ENCODE measurements around the gene GRIK2. TPM values are rescaled to one million over a fixed set of nuclear protein-coding genes. Genes with fewer than 3 reads are reported as not detected.

Gene GRIK2
- total RNA-seq, 3 donors from 2014 or later, result 1.3 to 1.8 (median 1.5) TPM

DNA sequence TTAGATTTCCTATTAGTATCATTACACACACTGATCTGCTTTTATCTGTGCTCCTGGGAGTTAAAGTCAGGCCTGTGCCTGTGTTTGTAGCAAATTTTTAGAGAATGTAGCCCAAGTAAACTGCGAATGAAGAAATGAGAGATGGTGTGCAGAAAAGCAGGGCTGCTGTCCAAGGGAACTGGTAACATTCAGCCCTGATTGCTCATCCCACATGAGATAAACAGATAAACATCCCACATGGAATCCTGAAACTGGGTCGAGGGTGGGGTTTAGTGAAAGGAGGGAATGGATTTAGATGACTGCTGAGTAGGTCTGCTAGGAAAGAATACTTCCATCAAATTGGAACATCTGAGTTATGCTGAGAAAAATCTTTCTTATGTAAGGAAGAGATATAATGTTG lies 69.1 kb downstream of the GRIK2 start:
- Histone ChIP-seq H3K9me3 (no peaks in the 10 kb centered on the region), H3K4me3 (no peak overlapping the region), H3K4me1 (ENCODE audit: low read depth) (no peaks in the 10 kb centered on the region), H3K36me3 (ENCODE audit: low read depth) (no peaks in the 10 kb centered on the region)
- TF ChIP-seq, protein P1, sequence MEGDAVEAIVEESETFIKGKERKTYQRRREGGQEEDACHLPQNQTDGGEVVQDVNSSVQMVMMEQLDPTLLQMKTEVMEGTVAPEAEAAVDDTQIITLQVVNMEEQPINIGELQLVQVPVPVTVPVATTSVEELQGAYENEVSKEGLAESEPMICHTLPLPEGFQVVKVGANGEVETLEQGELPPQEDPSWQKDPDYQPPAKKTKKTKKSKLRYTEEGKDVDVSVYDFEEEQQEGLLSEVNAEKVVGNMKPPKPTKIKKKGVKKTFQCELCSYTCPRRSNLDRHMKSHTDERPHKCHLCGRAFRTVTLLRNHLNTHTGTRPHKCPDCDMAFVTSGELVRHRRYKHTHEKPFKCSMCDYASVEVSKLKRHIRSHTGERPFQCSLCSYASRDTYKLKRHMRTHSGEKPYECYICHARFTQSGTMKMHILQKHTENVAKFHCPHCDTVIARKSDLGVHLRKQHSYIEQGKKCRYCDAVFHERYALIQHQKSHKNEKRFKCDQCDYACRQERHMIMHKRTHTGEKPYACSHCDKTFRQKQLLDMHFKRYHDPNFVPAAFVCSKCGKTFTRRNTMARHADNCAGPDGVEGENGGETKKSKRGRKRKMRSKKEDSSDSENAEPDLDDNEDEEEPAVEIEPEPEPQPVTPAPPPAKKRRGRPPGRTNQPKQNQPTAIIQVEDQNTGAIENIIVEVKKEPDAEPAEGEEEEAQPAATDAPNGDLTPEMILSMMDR (IDR thresholded peaks at IDR 0.05), result no peak
- no peak for DNase-seq
- intact Hi-C loops (cut with DNase I, micrococcal nuclease), result no loop called here
- ATAC-seq, result no peak

- ATAC-seq (no peak), DNase-seq (no peak)
- Histone ChIP-seq H3K9me3 (no peaks in the 10 kb centered on the region), H3K4me3 (no peak overlapping the region), H3K4me1 (ENCODE audit: low read depth) (no peaks in the 10 kb centered on the region), H3K36me3 (ENCODE audit: low read depth) (no peaks in the 10 kb centered on the region)
- intact Hi-C loops (cut with DNase I, micrococcal nuclease), result no loop called here
- TF ChIP-seq, protein P1 (IDR thresholded peaks at IDR 0.05), result no peak
Measured at GRCh38 chr6:101465863-101466262, 72.4 kb downstream of the GRIK2 start.

DNA sequence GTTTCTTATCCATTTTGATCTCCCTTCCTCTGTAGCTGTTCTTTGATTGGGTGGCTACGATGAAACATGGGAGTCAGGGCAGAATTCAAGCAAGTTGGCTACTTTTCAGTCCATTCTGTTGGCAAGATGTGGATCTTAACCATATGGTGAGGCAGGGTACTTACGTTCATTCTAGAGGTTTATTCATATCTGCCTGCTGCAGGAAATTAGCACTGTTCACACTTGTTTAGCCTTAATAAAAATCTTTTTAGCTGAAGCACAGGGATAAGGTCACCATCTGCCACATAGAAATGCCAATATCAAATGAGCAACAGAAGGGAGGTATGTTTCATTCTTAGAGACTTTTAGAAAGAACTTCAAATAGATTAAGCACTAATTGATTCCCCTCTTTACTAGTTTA lies 83.9 kb downstream of the GRIK2 start:
- Histone ChIP-seq H3K4me1 (ENCODE audit: low read depth) (no peaks in the 10 kb centered on the region), H3K9me3 (no peaks in the 10 kb centered on the region), H3K4me3 (no peak overlapping the region), H3K36me3 (ENCODE audit: low read depth) (no peaks in the 10 kb centered on the region)
- DNase-seq (no peak), ATAC-seq (no peak)
- TF ChIP-seq, protein P1 (IDR thresholded peaks at IDR 0.05), result no peak
- intact Hi-C loops (cut with DNase I, micrococcal nuclease), result no loop called here

DNA sequence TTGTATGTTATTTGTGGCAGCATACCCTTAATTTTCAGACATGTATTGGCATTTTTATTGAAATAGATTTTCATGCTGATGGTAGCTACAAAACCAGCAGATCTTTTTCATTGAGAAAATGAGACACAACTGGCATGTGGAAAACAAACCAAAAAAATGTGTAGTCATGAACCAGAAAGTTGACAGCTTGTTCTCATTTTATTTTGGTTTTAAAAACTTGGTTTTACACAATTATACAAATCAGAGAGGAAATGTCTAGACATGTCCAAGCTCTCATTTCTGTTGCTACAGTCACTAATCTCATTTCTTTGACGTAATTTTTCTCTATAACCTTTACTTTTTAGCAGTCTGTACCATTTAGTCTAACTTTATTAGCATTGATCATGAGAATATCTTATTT lies 85.4 kb downstream of the GRIK2 start:
- Histone ChIP-seq H3K4me3 (no peak overlapping the region), H3K36me3 (ENCODE audit: low read depth) (no peaks in the 10 kb centered on the region), H3K9me3 (no peaks in the 10 kb centered on the region), H3K4me1 (ENCODE audit: low read depth) (no peaks in the 10 kb centered on the region)
- intact Hi-C loops (cut with DNase I, micrococcal nuclease), result no loop called here
- TF ChIP-seq, protein P1 (IDR thresholded peaks at IDR 0.05), result no peak
- DNase-seq (no peak), ATAC-seq (no peak)

DNA sequence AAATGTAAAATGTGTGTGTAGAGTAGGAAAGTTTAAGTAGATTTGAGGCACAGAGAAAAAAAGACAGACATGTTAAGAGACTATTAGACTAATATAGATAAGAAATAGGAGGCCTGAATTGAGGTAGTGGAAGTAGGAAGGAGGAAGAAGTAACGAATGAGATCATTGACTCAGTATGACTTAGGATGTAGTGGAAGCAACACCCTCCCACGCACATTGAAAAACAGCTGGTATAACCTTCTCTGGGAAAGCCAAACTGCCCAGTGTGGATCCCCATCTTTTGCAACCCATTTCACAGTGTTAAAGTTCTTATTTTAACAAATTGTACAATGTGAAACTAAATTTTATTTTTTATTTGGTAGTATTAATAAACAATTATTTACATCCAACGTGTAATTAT lies 89.1 kb downstream of the GRIK2 start:
- DNase-seq, result no peak
- Histone ChIP-seq H3K9me3 (no peaks in the 10 kb centered on the region), H3K4me1 (ENCODE audit: low read depth) (no peaks in the 10 kb centered on the region), H3K4me3 (no peak overlapping the region), H3K36me3 (ENCODE audit: low read depth) (no peaks in the 10 kb centered on the region)
- intact Hi-C loops (cut with DNase I, micrococcal nuclease), result no loop called here
- TF ChIP-seq, protein P1 (IDR thresholded peaks at IDR 0.05), result no peak
- no peak for ATAC-seq

- Histone ChIP-seq H3K4me1 (ENCODE audit: low read depth) (no peaks in the 10 kb centered on the region), H3K9me3 (no peaks in the 10 kb centered on the region), H3K36me3 (ENCODE audit: low read depth) (no peaks in the 10 kb centered on the region), H3K4me3 (no peak overlapping the region)
- DNase-seq (no peak), ATAC-seq (no peak)
- TF ChIP-seq, protein P1 (IDR thresholded peaks at IDR 0.05), result no peak
- intact Hi-C loops (cut with DNase I, micrococcal nuclease), result no loop called here
Measured at GRCh38 chr6:101484781-101485180, 91.3 kb downstream of the GRIK2 start.
